MCF 10A (cell line): ENCODE data around the gene SCNM1. TPM values are rescaled to one million over a fixed set of nuclear protein-coding genes. Genes with fewer than 3 reads are reported as not detected.

ENCODE experiments used
- BruUV-seq: library from RNA; stranded (reverse); fragments of 400-500 nt; replicated peaks from 2 replicates; lab custom pipeline; 2021; lab: Mats Ljungman, UMichigan
- CTCF ChIA-PET: fragments of 300-600 bp; sonication (Branson Sonifier 250); formaldehyde crosslinking; extraction: SDS; loops from one replicate; lab custom pipeline; 2021; ENCODE audit warnings: antibody characterized with exemption, inconsistent platforms; lab: Yijun Ruan, JAX
- POLR2A ChIA-PET: fragments of 300-600, 350-650 bp; sonication (Branson Sonifier 250); formaldehyde crosslinking; extraction: SDS; loops from one replicate; lab custom pipeline; 2020; ENCODE audit warnings: antibody characterized with exemption, inconsistent platforms; lab: Yijun Ruan, JAX
- DNase-seq: peaks from one replicate; pipeline ENCODE4 v3.0.0-alpha.2; 2018; ENCODE audit not compliant: unreplicated experiment
- H3K27ac Mint-ChIP-seq: one replicate; pipeline ENCODE4 v1.8.0; 2022; ENCODE audit warnings: mild to moderate bottlenecking, low read depth, mixed read lengths; ENCODE audit not compliant: unreplicated experiment
- H3K27me3 Mint-ChIP-seq: one replicate; pipeline ENCODE4 v1.8.0; 2022; ENCODE audit warnings: mixed read lengths; ENCODE audit not compliant: insufficient read depth, unreplicated experiment
- H3K36me3 Mint-ChIP-seq: one replicate; pipeline ENCODE4 v1.8.0; 2022; ENCODE audit warnings: mild to moderate bottlenecking, moderate library complexity, mixed read lengths; ENCODE audit not compliant: insufficient read depth, unreplicated experiment
- H3K4me1 Mint-ChIP-seq: one replicate; pipeline ENCODE4 v1.8.0; 2022; ENCODE audit warnings: mixed read lengths; ENCODE audit not compliant: insufficient read depth, unreplicated experiment
- H3K4me3 Mint-ChIP-seq: one replicate; pipeline ENCODE4 v1.8.0; 2022; ENCODE audit warnings: mild to moderate bottlenecking, moderate library complexity, mixed read lengths; ENCODE audit not compliant: unreplicated experiment
- H3K9me3 Mint-ChIP-seq: one replicate; pipeline ENCODE4 v1.8.0; 2022; ENCODE audit warnings: mixed read lengths; ENCODE audit not compliant: unreplicated experiment
- intact Hi-C: fragments of 100-400 bp; cut with micrococcal nuclease; formaldehyde crosslinking; loops from 2 replicates; pipeline ENCODE4 v1.14.1; 2022
- total RNA-seq: library from RNA; stranded (reverse); gene quantifications from 2 replicates; pipeline ENCODE4 v1.2.3, GENCODE V29; 2022
- TF ChIP-seq, protein P1 (sequence below): fragments of 200-600 bp; IDR thresholded peaks from one replicate; pipeline ENCODE4 v1.8.0; 2022; ENCODE audit warnings: antibody characterized with exemption, mild to moderate bottlenecking; ENCODE audit not compliant: unreplicated experiment

SCNM1 gene
- total RNA-seq, 1 experiment from 2014 or later = 88.5 TPM

DNA sequence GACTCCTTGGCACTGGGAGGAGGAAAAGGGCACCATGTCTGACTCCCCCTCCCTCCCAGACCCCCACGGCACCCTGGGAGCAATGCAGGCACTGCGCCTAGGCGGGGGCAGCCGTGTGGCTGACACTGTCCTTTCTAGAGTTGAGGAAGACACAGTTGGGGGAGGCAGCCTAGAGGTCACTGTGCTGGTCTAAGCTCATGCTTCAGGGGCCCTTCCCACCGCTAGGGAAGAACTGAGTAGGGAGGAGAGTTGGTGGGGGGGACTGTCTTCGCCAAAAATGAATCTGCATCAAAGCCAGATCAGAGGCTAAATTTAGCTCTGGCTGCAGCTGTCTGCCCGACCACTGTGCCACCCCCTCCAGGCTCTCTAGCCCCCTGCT lies 22.9 kb upstream of the SCNM1 start:
- no TSS peak for BruUV-seq
- intact Hi-C loops = no loop called here
- Mint-ChIP-seq H3K27ac (no peak overlapping the region), H3K9me3 (no peaks in the 10 kb centered on the region), H3K36me3 (peaks cover 6% of the 10 kb centered on the region), H3K4me3 (no peak overlapping the region), H3K27me3 (no peaks in the 10 kb centered on the region), H3K4me1 (peaks cover 10% of the 10 kb centered on the region)
- POLR2A ChIA-PET = interaction anchor here (2.4 kb wide), 1 partner anchor 17 kb away, joined by 6 read pairs; no protein-coding TSS in a partner anchor
- DNase-seq = no peak
- TF ChIP-seq, protein P1, sequence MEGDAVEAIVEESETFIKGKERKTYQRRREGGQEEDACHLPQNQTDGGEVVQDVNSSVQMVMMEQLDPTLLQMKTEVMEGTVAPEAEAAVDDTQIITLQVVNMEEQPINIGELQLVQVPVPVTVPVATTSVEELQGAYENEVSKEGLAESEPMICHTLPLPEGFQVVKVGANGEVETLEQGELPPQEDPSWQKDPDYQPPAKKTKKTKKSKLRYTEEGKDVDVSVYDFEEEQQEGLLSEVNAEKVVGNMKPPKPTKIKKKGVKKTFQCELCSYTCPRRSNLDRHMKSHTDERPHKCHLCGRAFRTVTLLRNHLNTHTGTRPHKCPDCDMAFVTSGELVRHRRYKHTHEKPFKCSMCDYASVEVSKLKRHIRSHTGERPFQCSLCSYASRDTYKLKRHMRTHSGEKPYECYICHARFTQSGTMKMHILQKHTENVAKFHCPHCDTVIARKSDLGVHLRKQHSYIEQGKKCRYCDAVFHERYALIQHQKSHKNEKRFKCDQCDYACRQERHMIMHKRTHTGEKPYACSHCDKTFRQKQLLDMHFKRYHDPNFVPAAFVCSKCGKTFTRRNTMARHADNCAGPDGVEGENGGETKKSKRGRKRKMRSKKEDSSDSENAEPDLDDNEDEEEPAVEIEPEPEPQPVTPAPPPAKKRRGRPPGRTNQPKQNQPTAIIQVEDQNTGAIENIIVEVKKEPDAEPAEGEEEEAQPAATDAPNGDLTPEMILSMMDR = no peak
- CTCF ChIA-PET = interaction anchor here (1.3 to 2.6 kb wide), 3 partner anchors 12 to 44 kb away, joined by 4 to 15 read pairs (median 11); partner anchors contain the start of gene TNFAIP8L2

DNA sequence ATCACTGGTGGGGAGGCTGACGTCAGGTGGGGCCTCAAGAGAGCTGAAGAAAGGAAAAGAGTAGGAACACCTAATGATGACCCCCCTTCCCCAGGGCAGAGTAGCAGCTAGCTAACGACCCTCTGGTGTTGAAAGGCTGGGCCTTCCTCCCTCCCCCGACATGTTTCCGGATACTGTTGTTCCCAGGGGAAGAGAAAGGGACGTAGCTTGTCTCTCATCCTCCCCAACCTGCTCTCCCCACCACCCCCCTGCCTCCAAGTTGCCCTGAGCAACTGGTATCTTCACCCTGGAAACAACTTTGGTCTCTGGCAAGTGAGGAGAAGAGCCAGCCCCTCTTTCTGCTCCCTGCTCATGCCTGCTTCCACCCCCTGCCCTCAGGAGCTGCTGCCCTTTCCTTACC lies 22.0 kb upstream of the SCNM1 start:
- Mint-ChIP-seq H3K36me3 (no peaks in the 10 kb centered on the region), H3K27me3 (no peaks in the 10 kb centered on the region), H3K9me3 (no peaks in the 10 kb centered on the region), H3K4me1 (peaks cover 10% of the 10 kb centered on the region), H3K4me3 (no peak overlapping the region), H3K27ac (no peak overlapping the region)
- intact Hi-C loops = no loop called here
- TF ChIP-seq, protein P1 = no peak
- no TSS peak for BruUV-seq
- CTCF ChIA-PET = interaction anchor here (0.6 to 2.3 kb wide), 3 partner anchors 27 to 46 kb away, joined by 3 to 15 read pairs (median 4); partner anchors contain the start of gene VPS72
- POLR2A ChIA-PET = interaction anchor here (0.8 to 2.4 kb wide), 3 partner anchors 14 to 18 kb away, joined by 3 to 6 read pairs (median 5); no protein-coding TSS in a partner anchor
- no peak for DNase-seq

DNA sequence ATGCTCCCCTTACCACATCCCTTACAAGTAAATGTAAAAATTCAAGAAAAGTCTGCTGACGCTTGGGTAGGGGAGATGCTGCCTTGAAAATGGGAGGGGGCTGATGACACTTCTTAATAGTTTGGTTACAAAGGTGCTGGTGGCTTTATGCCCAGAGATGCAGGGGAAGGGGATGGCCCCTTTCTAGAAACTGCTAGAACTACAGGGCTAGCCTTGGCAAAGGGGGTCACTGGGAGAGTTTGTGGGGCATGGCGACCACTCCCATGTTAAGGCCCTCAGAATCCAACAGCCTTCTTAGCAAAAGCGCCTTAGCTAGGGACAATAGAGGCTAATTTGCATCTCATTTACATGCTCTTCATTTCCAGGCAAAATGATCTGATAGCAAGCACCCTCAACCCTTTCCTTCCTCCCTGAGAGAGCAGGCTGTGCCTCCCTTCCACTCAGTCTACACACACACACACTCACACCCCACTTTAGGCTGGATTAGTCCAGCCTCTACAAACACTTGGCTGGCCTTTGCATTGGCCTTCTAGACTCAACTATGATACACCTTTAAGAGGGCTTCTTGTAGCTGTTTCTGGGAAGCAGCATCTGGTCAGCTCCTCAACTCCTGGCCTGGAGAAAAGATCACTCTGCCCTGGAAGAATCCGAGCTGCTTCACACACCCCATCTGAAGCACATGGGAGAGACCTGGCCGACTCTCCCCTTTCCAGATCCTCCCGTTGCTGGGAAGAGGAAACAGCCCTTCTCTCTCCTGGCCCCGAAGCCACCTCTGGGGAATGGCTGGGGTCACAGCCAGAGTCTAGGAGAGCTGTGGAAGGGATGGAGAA lies 21.3 kb upstream of the SCNM1 start:
- Mint-ChIP-seq H3K9me3 (no peaks in the 10 kb centered on the region), H3K36me3 (no peaks in the 10 kb centered on the region), H3K27me3 (no peaks in the 10 kb centered on the region), H3K4me3 (no peak overlapping the region), H3K27ac (no peak overlapping the region), H3K4me1 (peaks cover 10% of the 10 kb centered on the region)
- DNase-seq = no peak
- POLR2A ChIA-PET = interaction anchor here (0.9 to 2.4 kb wide), 6 partner anchors 9 to 45 kb away, joined by 3 to 6 read pairs (median 4); no protein-coding TSS in a partner anchor
- BruUV-seq = no TSS peak
- intact Hi-C loops = no loop called here
- TF ChIP-seq, protein P1 = no peak
- CTCF ChIA-PET = interaction anchor here (0.6 to 2.3 kb wide), 7 partner anchors 11 to 48 kb away, joined by 3 to 15 read pairs (median 4); partner anchors contain the start of genes LYSMD1 and VPS72
